NCI-H748 treated with DMSO at 0.1 percent for 48 hours (cell line): ENCODE measurements around the gene GPHA2.
"Not testable (repeated sequence)": the region's sequence is repeated elsewhere in the genome, so short reads cannot be mapped to it uniquely, and the experiment has no call there.

ENCODE experiments used
- DNase-seq: peaks from one replicate; lab custom pipeline; 2025; lab: John Stamatoyannopoulos, UW

The GPHA2 gene

GRCh38 chr11:64935359-64936081 lies at the start of gene GPHA2:
Gene GPHA2 (minus strand): TSS chr11:64935893. CDS start chr11:64935460, 433 bp downstream.
- DNase-seq: no peak

- DNase-seq: not testable (repeated sequence)
These were observed 47.6 kb upstream of the GPHA2 start for GRCh38 chr11:64983339-64983738.

DNA sequence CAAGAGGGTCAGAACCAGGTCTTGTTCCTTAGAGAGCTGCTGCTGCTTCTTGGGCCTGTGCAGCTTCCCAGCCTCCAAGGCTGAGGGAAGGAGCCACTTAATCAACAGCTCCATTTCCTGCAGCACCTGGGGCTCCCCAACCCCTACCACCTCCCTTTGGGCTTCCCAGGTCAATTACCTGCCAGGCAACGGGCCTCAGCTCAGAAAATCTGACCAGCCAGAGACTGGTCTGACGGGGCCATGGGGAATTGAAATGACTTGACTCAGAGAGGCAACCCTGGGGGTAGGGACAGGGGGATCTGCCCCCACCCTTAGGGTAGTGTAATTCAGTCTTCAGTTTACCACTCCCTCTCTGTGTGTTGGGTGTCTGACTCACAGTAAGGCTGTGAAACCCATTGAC lies 41.0 kb upstream of the GPHA2 start:
- DNase-seq: no peak

- DNase-seq: no peak
These were observed 38.4 kb upstream of the GPHA2 start for GRCh38 chr11:64974124-64974523.

DNA sequence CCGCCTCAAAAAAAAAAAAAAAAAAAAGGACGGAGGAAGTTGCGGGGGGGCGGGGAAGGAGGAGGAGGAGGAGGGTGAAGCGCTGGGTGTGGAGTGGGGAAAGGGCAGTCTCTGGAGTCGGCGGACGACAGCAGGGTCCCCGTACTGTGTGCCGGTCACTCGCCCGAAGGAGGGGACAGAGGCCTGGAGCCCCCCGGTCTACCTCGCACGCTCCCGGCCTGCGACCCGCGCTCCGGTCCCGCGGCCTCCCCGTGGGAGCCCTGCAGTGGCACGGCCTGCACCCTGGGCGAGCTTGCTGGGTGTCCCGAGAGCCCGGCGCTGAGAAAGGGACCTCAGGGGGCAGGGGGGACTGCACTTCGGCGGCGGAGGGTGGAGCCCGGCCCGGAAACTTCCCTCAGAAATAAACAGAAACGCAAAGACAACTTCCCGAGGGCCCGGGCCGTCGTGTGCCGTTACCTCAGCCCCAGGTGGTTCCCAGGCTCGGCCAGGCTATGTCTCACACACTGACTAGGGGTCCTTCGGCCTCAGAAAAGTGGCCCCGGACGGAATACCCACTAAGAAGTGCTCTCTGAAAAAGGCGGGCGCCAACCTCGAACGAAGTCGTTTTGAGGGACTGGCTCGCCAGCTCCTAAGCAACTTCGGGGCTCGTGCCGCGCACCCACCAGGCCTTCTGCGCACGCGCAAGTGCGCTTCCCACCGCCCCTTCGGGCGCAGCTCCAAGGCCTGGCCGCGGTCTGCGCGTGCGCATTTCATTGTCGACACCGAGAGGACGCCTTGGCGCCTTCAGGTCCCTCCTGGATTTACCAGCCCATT lies 35.9 kb upstream of the GPHA2 start, which contains the start of gene MAJIN:
MAJIN (minus strand) TSS at position 688 of the 813 bp plus-strand sequence. CDS start 12,703 bp downstream, outside the sequence.
- no peak for DNase-seq

GRCh38 chr11:64970731-64971151 lies 35.0 kb upstream of the GPHA2 start:
- no peak for DNase-seq

GRCh38 chr11:64969209-64969608 lies 33.5 kb upstream of the GPHA2 start:
- DNase-seq: no peak

DNA sequence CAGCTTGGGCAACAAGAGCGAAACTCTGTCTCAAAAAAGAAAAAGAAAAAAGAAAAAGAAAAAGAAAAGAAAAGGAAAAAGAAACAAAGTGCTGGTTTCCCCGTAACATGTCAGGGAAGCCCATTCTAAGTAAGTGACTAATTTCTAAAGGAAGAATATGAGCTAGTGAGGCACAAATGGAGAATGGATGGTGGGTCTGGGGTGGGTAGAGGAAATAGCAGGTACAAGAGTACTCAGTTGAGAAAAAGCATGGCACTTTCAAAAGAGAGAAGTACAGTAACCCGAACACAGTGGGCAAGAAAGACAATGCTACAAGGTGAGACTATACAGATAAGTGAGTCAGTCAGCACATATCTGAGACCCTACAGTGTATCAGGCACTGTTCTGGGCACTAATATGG lies 31.7 kb upstream of the GPHA2 start:
- DNase-seq: no peak

DNA sequence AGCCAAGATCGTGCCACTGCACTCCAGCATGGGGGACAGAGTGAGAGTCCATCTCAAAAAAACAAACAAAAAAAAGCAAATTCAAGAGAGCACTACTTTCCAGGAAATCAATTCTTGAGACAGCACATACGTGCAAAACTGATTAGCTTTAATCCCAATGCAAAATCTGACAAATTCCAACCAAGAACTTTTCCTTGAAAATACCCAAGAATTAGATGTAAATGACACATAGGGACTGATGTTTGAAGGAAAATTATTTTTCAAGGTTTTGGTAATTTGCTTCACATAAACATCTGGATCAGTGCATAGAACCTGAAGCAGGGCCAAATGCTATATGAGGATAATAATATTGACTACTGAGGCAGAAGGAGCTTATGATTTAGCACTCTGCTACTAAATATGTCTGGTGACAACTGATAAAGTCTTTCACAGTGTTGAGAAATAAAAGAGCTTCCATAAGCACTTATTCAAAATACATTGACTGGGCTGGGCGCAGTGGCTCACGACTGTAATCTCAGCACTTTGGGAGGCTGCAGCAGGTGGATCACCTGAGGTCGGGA lies 27.5 kb upstream of the GPHA2 start:
- DNase-seq: no peak

DNA sequence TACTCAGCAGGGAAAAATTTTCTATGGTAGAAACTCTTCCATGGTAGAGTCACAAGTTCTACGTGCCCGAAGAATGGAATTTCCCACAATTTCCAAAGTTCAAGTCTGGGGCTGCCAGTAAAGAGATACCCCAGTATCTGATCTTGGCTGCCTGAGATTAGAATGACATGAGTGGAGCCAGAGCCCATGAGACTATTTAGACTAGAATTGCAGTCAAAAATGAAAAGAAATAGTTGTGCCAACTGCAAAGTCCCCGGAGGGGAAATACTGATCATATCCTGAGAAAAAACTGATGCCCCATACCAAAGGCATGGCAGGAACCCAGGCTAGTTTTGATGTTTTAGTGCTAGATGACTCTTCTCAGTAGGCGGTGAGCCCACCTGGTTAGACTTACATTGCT lies 25.0 kb upstream of the GPHA2 start:
- no peak for DNase-seq

DNA sequence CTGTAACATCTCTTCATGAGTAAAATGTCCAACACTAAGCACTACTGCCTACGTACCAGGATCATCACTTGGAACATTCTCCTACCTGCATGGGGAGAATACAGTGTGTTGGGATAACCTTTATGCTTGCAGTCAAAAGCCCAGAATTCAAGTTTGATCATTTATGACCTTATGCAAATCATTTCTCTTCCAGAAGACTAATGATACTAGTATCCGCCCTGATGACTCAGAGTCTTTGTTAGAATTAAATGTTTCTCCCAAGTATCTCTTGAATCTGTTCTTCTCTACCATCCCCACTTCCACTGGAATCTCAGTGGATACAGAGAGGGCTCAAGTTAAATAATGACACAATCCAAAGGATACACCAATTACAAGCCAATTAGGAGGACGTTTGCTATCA lies 23.8 kb upstream of the GPHA2 start:
- no peak for DNase-seq

- no peak for DNase-seq
These were observed 18.5 kb upstream of the GPHA2 start for GRCh38 chr11:64954201-64954600.

DNA sequence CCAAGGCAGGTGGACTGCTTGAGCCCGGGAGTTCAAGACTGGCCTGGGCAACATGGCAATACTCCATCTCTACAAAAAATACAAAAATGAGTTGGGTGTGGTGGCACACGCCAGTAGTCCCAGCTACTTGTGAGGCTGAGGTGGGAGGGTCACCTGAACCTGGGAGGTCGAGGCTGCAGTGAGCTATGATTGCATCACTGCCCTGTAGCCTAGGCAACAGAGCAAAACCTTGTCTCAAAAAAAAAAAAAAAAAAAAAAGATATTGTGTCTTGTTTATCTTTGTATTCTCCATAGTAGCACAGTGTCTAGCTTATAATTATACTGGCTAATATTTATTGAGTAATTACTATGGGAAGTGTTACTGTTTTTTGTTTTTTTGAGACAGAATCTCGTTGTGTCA lies 15.8 kb upstream of the GPHA2 start:
- no peak for DNase-seq

DNA sequence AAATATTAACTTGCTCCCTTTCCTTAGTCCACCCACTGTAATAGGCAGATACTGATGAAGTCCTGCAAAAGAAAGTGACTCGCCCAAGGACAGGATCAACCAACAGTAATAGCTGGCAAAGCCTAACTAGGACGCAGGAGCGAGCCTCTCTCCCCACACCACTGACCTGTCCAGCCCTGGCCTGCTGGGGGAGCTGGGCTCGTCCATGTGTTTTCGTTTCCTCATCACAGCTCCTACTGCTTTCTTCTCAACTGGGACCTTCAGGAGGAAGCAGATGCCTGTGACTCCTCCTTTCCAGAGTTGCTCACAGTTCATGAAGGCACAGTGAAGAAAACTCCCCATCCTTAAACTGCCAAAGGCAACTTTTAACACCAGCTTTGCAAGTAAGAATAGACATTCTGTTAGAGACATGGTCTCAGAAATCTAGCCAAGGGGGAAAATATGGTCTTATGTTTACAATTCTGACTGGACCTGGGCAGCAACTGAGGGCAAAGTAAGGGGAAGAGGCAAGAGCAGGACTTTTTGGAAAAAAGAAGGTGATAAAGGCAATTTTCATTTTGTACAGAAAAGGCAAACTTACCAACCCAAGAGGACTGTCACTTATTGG lies 11.6 kb upstream of the GPHA2 start:
- DNase-seq: no peak

- no peak for DNase-seq
These were observed 846 bp upstream of the GPHA2 start for GRCh38 chr11:64936539-64936938.

DNA sequence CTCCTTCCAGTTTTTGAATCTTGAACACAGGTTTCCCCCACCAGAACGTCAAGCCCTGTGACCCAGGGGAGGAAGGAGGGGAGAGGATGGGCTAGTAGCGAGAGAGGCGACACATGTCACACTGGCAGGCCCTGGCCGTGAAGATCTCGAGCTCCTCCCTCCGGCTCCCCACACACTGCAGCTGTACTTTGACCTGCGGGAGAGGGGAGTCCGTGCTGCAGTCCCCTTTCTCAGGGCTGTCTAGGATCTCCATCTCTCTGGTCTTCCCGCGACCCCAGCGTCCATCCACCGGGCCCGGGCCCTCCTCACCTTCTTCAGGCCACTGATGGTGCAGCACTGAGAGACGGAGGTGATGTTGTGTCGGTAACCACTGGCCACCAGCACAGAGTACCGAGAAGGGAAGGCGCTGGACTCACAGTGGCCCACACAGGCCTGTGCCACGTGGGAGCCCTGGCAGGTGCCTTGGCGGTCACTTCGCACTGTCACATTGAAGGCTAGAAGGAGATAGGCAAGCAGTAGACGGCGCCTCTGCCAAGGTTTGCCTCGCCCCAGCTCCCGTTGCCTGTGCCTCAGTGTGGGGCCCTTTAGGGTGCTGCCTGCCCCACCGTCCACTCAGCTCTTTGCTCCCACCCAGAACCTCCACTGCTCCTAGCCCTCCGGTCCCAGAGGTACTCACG lies 873 bp downstream of the GPHA2 start:
- no peak for DNase-seq

- DNase-seq: no peak
These were observed 1.6 kb downstream of the GPHA2 start for GRCh38 chr11:64933935-64934681.

DNA sequence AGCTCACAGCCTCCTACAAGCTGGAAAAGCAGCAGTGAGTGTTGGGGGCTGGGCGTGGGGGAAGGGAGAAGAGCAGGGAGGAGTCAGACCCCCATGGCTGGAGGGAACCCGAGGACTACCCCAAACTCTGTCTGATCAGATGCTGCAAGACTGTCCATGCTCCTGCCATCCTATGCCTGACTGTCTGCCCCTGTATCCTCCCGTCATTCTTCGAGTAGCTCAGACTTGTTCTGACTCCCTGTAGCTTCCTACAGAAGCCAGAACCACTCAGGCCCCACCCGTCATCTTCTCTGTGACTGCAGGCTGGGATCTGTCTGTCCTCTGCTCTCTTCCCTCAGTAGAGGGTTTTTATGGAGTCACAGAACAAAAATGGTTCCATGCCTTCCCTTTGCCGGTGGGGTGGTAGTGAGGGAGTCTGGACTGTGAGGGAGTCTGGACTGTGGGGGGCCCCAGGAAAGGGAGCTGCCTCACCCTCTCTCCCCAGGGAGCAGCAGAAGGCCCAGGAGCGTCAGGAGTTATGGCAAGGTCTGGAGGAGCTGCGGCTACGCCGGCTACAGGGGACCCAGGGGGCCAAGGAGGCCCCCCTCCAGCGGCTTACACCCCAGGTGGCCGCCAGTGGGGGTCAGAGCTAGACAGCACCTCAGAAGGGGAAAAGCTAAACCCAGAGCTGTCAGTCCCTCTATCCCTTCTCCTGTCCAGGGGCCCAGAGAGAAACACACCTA lies 2.3 kb downstream of the GPHA2 start:
- DNase-seq: no peak

GRCh38 chr11:64932324-64932723 lies 3.4 kb downstream of the GPHA2 start:
- no peak for DNase-seq

GRCh38 chr11:64931290-64931689 lies 4.4 kb downstream of the GPHA2 start:
- DNase-seq: no peak

- no peak for DNase-seq
These were observed 5.4 kb downstream of the GPHA2 start for GRCh38 chr11:64930340-64930739.
